Hematopoietic multipotent progenitor cell treated with erythropoietin and hydrocortisone succinate and interleukin-3 and kit ligand, for 17 days (in vitro differentiated cells): ENCODE measurements around the gene GRIP1.

Experiments used
- DNase-seq: peaks from one replicate; pipeline ENCODE4 v3.0.0-alpha.2; 2015; ENCODE audit warnings: low spot score

Gene GRIP1

DNA sequence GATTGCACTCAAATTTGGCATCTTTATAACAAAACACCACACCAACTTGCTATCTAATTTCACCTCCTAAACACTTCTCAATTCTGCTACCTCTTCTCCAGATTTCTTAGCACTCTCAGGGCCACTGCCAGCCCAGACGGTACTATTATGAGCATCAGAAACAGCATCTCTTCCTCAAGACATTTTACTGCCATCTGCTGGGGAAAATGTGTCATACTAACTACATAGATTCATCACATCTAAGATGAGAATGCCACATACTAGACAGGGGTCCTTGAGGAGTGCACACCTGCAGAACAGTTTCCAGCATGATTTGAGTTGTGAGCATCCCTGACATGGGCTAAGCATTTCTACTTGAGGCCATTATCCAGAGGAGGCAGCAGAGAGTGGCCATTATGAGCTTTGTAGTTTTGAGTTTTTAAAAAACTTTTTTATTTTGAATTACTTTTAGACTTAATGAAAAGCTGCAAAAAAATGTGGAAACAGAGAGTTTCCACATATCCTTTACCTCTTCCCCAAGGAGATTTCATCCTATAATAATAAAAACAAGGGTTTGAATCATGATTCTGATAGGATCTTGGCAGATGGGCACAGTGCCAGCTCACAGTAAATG is 15.1 kb upstream of the GRIP1 start:
- peak; percentile 23 for DNase-seq

DNA sequence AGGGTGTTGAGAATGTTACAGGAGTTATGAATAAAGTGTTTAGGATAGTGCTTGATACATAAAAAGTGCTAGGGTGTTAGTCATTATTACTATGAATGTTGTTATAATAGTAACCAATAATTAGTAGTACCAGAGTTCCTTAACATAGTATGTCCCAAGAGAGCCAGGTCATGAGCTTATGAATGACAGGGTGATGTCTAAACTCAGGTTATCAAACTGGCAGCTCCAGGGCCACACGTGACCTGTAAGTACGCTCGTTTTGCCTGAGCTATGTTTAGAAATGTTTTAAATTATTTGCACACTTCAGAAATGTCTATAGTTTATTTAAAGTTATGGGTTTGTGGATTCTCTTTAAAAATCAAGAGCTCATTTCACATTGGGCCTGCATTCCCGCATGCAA is 14.1 kb upstream of the GRIP1 start:
- no peak for DNase-seq

DNA sequence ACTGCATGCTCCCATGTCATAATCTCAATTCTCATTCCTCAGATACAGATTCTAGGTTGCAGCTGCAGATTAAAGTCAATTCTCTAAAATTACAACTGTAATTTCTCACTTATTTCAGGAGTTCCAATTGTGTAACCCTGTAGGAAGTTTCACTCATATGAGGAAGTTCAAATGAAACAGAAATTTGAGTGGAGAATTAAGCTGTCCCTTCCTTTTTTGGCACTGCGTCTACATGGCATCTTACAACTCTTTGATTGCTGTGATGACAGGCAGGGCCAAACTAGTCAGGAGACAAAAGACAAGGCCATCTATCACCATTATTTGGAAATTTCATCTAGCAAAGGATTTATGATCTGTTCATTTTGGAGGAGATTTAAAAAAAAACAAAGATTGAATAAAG is 13.3 kb upstream of the GRIP1 start:
- no peak for DNase-seq

DNA sequence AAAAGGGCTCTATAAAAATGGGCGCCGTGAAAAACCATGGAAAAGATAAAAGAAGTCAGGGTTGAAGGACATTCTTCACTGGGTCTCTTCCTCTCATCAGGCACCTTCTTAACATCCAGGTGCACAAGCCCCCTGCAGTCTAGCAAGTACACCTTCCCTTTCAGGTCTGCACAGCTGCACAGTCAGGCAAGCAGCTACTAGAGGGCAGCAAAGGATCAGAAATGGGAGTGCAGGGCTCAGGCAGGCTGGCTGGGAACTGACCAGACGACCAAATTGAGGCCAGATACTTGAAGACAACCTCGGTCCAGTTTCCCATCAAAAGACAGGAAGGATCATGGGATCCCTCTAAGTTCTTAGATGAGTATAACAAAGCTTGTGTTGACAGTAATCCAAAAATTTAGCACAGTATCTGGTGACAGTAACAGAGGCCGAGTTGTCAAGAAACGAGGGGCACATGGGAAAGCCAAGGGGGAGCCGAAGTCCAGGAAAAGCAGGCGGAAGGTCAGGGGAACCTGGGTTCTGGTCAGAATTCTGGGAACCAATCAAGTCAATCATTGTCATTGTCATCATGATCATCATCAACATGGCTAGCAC is 10.1 kb upstream of the GRIP1 start:
- no peak for DNase-seq

DNA sequence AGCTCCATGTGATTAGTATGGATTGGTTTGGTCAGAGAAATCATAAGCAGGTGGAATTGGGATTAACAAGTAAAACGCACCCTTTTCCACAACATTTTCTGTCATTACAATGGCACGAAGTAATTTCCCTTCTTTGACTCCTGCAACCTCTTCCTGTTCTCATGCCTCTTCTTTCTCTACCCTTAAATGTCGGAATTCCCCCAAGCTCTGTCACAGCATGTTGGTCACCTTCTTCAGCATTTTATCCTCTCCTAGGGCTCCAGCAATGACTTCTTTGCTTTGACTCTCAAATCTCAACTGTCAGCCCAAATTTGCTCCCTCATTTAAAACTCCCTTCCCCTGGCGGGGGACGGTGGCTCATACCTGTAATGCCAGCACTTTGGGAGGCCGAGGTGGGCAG is 5.3 kb upstream of the GRIP1 start:
- DNase-seq = no peak

DNA sequence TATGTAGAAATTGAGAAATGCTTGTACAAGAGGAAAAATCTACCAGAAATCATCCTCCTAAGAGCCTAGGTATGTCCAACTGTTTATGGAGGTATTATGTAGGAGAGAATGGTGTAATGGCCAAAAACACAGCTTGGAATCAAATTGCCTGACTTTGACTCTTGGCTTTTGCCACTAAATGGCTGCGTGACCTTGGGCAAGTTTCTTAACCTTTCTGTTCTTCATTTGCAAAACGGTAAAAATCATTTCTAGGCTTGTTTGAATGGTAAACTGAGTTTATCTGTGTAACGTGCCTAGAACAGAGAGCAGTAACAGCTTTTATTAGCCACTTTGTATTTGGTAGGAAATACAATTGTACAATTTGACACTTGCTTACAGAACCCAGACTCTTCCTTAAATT is 4.9 kb upstream of the GRIP1 start:
- DNase-seq = no peak

DNA sequence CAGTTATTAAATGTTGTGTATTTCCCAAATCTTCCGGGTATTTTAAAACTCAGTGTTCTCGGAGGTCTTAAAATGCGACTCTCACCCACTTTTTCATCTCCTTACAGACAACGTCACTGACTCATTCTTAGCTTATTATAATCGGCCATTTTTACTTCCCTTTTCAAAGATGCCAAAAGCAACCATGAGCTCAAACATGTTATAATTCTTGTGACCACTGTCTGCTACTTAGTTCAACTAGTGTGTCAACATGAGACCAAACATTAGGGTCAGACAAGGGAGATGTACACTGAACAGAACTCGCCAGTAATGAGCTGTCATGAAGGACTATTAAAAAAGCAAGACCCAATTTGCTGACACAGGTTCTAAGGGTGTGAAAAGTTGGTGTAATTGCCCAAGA is 4.2 kb upstream of the GRIP1 start:
- DNase-seq = no peak

DNA sequence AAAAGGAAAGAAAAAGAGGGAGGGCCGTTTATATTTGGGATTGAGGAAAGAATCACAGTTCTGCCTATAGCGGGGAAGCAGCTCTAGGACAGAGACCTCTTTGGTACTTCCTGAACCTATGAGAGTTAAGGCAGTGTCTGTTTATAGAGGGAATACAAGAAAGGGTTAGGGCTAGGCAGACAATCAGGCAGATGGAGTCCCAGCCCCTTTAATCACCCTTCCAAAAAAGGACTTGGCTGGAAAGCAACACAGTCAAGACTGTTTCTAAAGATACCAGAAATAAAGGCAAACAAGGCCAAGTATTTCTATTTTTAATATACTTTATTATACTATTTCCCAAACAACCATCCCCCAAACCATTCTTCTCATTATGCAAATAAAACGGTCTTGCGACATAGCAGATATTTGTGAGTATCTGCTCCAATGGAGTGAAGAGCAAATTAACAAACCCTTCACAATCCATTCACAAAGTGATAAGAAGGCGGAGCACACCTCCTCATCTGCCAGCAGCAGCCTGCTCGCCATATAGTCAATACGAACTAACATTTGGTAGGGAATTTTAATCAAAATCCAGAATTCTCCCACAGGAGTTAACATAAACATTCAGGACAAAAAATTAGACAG is 697 bp upstream of the GRIP1 start:
- no peak for DNase-seq

DNA sequence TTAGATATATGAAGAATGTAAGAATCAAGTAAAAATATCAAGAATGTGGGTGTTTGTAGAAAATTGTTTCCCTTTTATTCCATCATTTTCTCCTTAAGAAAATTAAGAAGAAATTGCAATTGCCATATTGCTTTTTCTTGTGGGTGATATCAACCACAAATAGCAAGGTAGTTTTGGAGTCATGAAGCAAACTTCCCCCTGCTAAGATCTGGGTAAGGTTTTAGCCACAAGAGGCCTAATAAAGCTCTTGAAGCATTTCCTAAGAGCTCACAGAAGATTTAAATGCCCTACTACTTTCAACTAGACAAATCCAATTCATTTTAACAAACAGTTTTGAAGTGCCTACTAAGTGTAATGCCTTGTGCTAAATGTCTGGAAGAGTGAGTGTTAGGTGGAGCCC is 2.6 kb downstream of the GRIP1 start:
- no peak for DNase-seq

DNA sequence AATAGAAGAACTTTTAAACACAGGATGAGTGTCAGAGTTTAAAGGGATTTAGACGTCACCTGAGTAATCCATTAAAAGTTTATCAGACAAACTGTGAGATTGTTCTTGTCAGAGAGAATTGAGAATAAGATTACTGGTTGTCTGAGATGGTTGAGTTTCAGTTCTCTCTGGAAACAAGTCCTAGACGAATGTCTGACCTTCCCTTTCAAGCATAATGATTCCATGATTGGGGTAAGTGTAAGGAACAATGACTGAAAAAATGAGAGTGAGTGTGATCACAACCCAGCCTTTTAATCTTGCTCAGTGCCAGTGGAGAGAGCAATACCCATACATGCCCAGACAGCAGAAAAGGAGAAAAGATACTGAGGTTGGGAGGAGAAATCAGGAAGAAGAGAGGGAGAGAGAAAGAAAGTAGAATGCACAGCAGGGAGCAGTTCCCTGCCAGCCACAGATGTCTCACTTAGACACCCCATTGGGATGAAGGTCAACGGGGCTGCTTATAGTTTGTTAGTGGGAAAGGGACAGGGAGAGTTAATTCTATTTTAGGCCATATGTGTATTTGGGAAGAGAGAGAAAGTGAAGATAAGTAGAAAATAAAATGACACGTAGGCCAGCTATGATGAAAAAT is 4.3 kb downstream of the GRIP1 start:
- no peak for DNase-seq

DNA sequence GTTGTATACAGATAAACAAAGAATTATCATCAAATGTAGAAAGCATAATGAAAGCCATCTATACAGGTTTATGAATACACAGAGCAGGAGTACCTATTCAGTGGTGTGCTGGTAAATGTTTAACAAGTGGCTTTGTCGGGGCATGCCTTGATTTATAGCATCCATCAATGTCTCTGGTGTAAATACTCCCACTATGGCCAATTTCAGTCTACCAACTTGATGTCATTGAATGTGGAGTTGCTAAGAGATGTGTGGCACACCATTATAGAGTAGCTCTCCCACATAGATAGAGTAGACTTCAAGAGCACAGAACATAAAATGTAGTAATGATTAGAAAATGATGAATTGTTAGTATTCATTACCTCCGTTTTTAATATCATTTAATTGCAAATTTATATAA is 9.3 kb downstream of the GRIP1 start:
- no peak for DNase-seq

DNA sequence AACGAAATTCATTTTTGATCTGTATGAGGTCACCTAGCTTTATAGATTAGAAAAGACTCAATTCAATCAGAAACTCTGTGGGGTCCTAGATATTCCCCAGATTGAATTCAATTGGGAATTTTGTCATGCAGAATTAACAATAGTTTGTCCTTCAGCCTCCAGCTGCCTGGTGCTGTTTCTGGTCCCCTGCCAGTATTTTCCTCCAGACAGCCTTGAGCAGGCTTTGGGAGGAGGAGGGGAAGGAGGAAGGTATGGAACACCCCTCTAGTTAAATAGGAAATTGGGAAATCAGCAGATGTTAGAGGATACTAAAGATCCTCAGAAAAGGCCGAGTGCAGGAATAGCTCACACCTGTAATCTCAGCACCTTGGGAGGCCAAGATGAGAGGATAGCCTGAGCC is 10.6 kb downstream of the GRIP1 start:
- no peak for DNase-seq

DNA sequence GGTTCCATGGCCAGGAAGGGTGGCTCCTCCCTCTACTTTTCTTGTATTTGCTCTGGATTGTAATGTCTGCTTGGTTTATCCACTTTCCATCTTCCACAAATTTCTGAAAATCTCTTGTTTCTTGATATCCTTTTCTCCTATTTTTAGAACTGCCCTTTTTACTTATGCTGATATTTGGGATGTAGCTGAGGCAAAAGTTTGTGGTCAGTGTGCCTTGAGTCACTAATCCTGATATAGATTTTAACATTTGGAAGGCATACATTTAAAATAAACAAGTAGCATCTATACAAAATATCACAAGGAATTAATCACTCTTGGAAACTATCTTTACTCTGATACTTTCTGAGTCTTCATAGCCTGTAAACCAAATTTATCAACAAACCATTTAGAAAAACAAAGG is 11.0 kb downstream of the GRIP1 start:
- DNase-seq = no peak

DNA sequence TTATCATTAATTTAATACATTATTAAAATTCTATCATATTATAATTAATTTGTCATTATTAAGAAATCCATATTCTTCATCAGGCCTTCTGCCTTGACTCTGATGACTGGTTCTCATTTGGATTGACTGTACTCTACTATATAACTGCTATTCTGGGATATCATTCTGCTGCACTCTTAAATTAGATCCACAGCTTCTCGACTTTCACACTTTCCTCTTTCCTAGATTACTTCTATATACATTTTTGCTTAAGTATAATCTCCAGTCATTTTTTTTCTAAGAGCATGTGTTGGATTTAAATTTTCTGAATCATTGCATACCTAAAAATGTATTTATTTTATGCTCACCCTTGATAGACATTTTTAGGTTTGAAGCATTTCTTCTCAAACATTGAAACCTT is 12.4 kb downstream of the GRIP1 start:
- DNase-seq = no peak

DNA sequence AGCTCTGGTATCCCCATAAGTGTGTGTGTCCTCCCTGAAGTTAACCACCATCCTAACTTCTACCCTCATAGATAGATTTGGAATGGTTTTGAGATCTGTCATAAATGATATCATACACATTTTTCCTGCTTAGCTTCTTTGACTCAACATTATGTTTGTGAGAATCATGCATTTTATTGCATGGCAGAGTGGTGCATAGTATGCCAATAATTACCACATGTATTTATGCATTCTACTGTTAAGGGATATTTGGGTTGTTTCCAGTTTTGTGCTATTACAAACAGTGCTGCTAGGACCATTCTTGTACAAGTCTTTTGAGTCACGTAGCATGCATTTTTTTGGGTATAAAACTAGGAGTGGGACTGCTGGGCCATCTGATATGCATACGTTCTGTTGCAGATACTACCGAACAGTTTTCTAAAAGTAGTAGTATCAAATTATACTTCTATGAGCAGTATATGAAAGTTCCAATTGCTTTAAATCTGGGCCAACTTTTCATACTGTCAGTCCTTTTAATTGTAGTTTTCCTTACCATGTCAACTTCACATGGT is 13.4 kb downstream of the GRIP1 start:
- DNase-seq = no peak

DNA sequence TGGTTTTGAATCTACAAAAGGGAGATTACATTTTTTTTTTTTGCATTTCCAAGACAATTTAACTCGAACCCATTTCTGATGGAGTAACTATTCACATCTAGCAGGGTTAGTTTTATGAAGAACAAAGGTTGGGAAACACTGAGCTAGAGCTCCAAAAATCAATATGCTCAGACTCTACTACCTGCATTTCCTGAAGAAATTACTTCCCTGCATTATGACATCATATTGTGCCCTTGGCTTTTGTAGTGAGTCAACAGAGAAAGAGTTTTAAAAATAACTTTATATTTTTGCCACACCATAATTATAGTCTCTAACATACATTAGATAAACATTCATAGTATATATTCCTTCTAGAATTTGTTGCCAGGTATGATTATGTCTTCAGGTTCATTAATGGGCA is 14.8 kb downstream of the GRIP1 start:
- no peak for DNase-seq

DNA sequence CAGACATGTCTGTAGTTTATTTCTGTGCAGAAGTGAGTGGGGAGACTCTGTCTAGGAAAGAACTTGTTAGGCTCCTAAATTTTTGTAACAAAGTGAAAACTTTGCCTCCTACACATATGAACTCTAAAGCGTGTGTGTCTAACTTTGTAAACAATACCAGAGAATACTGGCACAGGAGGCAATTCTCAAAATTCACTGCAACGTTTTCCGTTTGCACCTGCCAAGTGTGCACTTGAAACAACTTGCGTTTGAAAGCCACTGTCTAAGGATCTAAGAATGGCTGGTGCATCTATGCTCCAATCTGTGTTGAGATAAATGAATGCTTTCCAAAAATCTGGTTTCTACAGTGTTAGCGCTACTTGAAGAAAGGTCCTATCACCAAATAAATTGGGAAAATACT is 15.3 kb downstream of the GRIP1 start:
- DNase-seq = no peak

DNA sequence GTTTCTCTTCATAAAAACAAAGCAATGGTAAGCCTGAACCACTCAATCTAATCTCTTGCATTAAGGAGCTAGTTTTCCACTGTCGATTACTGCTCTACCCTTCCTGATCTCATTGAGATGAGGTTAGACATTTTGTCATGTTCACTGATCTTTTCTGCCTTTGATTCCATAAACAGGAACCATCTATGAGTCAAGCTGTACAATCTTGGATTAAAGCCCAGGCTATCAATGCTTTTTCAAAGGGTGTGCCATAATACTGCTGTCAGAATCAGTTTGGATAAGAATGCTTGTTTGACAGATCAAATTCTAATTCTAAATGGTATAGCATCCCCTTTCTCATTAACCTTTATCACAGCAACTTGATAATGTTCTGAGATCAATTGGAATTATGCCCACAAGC is 16.1 kb downstream of the GRIP1 start:
- DNase-seq = no peak

DNA sequence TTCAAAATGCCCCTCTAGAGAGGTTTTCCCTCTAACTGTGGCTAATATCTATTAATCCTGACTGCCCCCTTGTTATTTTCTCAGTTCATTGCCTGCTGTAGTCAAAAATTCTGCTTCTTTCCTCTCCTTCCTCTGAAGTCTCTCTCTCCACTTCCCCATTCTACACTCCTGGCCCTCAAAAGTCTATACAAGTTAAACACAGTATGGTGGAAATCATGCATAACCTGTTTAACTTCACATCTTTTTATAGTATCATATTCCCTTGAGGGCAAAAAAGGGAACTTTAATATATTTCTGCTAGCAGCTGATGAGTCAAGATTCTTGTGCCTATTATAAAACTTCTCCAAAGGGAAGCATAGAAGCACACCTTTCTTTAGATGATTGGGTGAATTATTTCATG is 16.7 kb downstream of the GRIP1 start:
- no peak for DNase-seq

DNA sequence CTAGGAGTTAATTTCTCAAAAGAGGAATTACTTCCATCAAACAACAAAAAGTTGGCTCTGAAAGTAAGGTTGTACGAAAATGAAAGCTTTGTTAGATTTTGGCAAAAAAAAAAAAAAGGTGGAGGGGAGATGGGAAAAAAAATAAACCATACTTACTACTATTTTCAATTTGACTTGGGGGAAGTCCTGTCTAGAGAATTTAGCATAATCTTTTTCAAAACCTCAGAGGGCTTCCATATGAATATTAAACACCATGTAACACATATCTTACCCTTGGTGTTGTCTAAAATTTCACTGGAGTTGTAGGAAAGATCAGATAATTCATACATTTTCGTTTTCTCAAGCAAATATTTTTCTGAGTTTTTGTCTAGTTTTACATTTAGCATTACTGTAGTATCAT is 17.5 kb downstream of the GRIP1 start:
- no peak for DNase-seq

DNA sequence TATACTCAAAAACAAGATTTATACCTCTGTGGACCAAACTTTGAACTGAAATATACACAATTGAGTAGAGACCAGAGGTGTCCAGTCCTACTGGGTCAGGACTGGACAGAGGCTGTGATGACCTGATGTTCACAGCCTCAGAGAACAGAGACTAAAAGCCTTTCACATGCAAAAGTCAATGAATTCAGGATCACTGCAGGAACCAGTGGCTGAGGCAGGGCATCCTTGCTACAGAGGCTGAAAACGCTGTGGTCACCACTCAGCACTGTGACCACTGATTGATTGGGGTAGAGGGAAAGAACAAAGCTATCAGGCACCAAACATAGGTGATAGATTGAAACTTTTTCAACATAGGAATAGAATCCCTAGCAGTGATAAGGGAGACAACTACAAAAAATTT is 25.1 kb downstream of the GRIP1 start:
- no peak for DNase-seq

DNA sequence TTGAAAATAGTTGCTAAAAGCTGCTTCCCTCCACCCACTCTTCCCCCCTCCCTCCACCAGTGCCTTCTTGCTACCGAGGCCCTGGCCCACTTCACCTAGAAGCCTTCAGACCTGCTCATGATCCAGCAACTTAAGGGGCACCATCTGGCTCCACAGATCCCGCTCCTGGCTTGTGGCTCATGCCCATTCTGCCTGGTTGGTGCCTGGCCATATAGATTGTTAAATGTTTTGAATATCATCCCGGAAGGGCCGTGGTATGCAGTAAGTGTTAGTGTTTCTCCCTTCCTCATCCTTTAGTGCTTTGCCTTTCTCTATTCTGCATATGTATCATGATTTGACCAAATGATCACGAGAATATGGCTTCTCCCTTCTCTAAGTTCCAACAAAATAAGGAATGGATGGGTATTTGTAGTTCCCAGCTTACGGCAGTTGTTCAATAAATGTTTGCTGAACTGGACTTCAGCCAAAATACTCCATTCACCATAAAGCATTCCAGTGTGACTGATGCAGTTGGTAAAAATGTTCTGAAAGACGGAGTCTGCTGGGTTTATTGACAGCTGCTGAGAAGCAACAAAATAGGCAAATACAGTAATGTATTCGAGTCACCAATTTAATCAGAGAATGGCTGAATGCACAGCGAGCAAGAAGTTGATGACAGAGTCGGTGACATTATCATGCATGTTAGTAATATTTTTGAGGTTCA is 30.7 kb downstream of the GRIP1 start:
- DNase-seq = no peak
